ENCODE data around the gene CD84.
"Not testable (repeated sequence)": the region's sequence is repeated elsewhere in the genome, so short reads cannot be mapped to it uniquely, and the experiment has no call there.

Gene CD84

GRCh38 chr1:160517519-160517918, 61.8 kb downstream of the CD84 start:
- not testable (repeated sequence) for DNase-seq (ENCODE audit: low read depth)

GRCh38 chr1:160515908-160516307, 63.4 kb downstream of the CD84 start:
- DNase-seq (ENCODE audit: low read depth), result not testable (repeated sequence)

GRCh38 chr1:160504651-160505050, 74.6 kb downstream of the CD84 start:
- DNase-seq (ENCODE audit: low read depth), result no peak

- DNase-seq (ENCODE audit: low read depth), result no peak
These were observed 76.2 kb downstream of the CD84 start for GRCh38 chr1:160503087-160503486.

GRCh38 chr1:160500321-160500990, 78.8 kb downstream of the CD84 start:
- no peak for DNase-seq (ENCODE audit: low read depth)

GRCh38 chr1:160499631-160500030, 79.7 kb downstream of the CD84 start:
- DNase-seq (ENCODE audit: low read depth), result no peak

- DNase-seq (ENCODE audit: low read depth), result not testable (repeated sequence)
These were observed 80.8 kb downstream of the CD84 start for GRCh38 chr1:160498301-160499065.

GRCh38 chr1:160496334-160496733, 83.0 kb downstream of the CD84 start:
- DNase-seq (ENCODE audit: low read depth), result no peak

GRCh38 chr1:160494620-160495019, 84.7 kb downstream of the CD84 start:
- no peak for DNase-seq (ENCODE audit: low read depth)

GRCh38 chr1:160492617-160493016, 86.7 kb downstream of the CD84 start:
- DNase-seq (ENCODE audit: low read depth), result no peak

- DNase-seq (ENCODE audit: low read depth), result no peak
These were observed 87.3 kb downstream of the CD84 start for GRCh38 chr1:160491981-160492380.
